Measurements from ENCODE around the gene HEXB. TPM values are rescaled to one million over a fixed set of nuclear protein-coding genes. Genes with fewer than 3 reads are reported as not detected.
A peak's percentile ranks its signal among the peaks of the same experiment; 100 is the strongest.

The HEXB gene
- total and polyA plus RNA-seq, 2 of the 8 experiments (the other 6 are each of a cell fraction or from before 2014, with no cell fraction given): 39.7 to 69.2 TPM

- TF ChIP-seq RBBP5 (IDR thresholded peaks at IDR 0.05; ENCODE audit: borderline replicate concordance, low read depth, low read length) (no peak), CTCF (IDR thresholded peaks at IDR 0.05; ENCODE audit: control extremely low read depth in 1 of 3, insufficient read depth in 1 of 3, low read depth in 1 of 3, low read length in 3 of 3) (peak in 2 of 3 experiments; percentile 26 to 30; a peak in 2 of 4 replicates)
- TF ChIP-seq, protein P1, sequence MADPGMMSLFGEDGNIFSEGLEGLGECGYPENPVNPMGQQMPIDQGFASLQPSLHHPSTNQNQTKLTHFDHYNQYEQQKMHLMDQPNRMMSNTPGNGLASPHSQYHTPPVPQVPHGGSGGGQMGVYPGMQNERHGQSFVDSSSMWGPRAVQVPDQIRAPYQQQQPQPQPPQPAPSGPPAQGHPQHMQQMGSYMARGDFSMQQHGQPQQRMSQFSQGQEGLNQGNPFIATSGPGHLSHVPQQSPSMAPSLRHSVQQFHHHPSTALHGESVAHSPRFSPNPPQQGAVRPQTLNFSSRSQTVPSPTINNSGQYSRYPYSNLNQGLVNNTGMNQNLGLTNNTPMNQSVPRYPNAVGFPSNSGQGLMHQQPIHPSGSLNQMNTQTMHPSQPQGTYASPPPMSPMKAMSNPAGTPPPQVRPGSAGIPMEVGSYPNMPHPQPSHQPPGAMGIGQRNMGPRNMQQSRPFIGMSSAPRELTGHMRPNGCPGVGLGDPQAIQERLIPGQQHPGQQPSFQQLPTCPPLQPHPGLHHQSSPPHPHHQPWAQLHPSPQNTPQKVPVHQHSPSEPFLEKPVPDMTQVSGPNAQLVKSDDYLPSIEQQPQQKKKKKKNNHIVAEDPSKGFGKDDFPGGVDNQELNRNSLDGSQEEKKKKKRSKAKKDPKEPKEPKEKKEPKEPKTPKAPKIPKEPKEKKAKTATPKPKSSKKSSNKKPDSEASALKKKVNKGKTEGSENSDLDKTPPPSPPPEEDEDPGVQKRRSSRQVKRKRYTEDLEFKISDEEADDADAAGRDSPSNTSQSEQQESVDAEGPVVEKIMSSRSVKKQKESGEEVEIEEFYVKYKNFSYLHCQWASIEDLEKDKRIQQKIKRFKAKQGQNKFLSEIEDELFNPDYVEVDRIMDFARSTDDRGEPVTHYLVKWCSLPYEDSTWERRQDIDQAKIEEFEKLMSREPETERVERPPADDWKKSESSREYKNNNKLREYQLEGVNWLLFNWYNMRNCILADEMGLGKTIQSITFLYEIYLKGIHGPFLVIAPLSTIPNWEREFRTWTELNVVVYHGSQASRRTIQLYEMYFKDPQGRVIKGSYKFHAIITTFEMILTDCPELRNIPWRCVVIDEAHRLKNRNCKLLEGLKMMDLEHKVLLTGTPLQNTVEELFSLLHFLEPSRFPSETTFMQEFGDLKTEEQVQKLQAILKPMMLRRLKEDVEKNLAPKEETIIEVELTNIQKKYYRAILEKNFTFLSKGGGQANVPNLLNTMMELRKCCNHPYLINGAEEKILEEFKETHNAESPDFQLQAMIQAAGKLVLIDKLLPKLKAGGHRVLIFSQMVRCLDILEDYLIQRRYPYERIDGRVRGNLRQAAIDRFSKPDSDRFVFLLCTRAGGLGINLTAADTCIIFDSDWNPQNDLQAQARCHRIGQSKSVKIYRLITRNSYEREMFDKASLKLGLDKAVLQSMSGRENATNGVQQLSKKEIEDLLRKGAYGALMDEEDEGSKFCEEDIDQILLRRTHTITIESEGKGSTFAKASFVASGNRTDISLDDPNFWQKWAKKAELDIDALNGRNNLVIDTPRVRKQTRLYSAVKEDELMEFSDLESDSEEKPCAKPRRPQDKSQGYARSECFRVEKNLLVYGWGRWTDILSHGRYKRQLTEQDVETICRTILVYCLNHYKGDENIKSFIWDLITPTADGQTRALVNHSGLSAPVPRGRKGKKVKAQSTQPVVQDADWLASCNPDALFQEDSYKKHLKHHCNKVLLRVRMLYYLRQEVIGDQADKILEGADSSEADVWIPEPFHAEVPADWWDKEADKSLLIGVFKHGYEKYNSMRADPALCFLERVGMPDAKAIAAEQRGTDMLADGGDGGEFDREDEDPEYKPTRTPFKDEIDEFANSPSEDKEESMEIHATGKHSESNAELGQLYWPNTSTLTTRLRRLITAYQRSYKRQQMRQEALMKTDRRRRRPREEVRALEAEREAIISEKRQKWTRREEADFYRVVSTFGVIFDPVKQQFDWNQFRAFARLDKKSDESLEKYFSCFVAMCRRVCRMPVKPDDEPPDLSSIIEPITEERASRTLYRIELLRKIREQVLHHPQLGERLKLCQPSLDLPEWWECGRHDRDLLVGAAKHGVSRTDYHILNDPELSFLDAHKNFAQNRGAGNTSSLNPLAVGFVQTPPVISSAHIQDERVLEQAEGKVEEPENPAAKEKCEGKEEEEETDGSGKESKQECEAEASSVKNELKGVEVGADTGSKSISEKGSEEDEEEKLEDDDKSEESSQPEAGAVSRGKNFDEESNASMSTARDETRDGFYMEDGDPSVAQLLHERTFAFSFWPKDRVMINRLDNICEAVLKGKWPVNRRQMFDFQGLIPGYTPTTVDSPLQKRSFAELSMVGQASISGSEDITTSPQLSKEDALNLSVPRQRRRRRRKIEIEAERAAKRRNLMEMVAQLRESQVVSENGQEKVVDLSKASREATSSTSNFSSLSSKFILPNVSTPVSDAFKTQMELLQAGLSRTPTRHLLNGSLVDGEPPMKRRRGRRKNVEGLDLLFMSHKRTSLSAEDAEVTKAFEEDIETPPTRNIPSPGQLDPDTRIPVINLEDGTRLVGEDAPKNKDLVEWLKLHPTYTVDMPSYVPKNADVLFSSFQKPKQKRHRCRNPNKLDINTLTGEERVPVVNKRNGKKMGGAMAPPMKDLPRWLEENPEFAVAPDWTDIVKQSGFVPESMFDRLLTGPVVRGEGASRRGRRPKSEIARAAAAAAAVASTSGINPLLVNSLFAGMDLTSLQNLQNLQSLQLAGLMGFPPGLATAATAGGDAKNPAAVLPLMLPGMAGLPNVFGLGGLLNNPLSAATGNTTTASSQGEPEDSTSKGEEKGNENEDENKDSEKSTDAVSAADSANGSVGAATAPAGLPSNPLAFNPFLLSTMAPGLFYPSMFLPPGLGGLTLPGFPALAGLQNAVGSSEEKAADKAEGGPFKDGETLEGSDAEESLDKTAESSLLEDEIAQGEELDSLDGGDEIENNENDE (IDR thresholded peaks at IDR 0.05; ENCODE audit: insufficient replicate concordance, low read length): no peak
These were observed 11.8 kb upstream of the HEXB start (continued) for GRCh38 chr5:74673011-74673790.
